GM21717 (cell line): ENCODE results near the gene CRYBB3.

Source experiments
- ATAC-seq: cut with Tn5 transposase; IDR thresholded peaks from one replicate; pipeline ENCODE4 v1.9.1; 2021; ENCODE audit warnings: mild to moderate bottlenecking, moderate library complexity; ENCODE audit not compliant: unreplicated experiment

Gene CRYBB3

GRCh38 chr22:25199731-25200520 is at the start of gene CRYBB3:
TSS of gene CRYBB3 (plus strand) at chr22:25199858. CDS start at chr22:25201397, 1,539 bp downstream.
- ATAC-seq: no peak

GRCh38 chr22:25153961-25154666 is 45.5 kb upstream of the CRYBB3 start:
- ATAC-seq: no peak

DNA sequence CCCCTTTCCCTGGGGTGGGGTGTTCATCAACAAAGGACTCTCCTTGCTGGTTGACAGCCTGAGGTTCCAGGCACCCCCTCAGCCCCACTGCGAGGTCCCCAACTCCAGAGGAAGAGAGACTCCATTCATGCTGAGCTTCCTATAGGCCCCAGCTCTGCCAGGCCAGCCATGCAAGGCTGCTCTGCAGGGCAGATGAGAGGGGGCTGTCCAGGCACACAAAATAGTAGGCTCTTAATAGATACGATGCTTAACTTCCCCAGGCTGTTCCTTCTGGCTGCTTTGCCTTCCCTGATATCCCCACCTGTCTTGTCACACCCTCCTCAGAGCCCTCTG is 45.0 kb upstream of the CRYBB3 start:
- ATAC-seq: no peak

GRCh38 chr22:25156736-25157135 is 42.9 kb upstream of the CRYBB3 start:
- no peak for ATAC-seq

DNA sequence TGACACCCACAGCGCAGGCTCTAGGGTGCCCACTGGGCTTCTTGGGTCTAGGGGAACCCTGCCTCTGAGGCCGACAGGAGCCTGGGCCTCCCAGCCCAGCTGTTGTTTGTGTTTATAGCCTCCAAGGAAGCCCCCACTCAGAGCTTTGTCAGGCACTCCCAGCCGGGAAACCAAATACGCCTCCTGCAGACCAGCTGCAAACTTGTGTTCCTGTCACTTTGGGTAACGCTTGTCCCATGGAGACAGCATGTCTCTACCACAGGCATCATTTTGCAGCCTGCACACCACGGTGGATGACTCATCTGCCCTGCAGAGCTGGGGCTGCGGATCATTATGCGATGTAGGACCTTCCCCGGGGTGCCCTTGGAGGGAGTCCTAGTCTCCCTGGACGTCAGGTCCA is 40.6 kb upstream of the CRYBB3 start:
- no peak for ATAC-seq

- no peak for ATAC-seq
Measured at GRCh38 chr22:25160120-25160996, 39.3 kb upstream of the CRYBB3 start.

GRCh38 chr22:25161017-25161915 is 38.4 kb upstream of the CRYBB3 start:
- ATAC-seq: no peak

DNA sequence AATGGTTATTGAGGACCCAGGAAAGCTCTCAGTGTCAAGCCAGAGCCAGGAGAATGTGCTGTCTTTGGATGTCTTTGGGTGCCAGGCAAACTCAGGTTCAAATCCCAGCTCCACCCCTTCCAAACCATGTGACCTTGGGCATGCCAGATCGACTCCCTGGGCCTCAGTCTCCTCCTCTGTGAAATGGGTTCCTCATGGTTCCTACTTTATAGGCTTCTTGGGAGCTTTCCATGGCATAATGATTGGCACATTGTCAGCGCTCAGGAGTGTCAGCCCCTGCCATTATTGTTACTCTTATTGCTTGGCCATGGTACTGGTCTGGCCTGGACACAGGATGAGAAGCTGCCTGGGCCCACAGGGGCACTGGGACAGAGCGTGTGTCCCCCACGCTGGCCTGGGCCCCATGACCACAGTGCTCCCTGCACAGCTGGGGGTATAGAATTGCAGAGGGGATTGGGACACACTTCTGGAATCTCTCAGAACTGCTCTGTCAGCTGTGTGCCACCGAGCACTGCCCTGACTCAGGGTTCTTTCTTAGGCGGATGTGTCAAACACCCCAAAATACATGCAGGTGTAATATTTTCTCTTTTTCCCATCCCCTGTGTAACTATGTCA is 37.6 kb upstream of the CRYBB3 start:
- ATAC-seq: no peak

DNA sequence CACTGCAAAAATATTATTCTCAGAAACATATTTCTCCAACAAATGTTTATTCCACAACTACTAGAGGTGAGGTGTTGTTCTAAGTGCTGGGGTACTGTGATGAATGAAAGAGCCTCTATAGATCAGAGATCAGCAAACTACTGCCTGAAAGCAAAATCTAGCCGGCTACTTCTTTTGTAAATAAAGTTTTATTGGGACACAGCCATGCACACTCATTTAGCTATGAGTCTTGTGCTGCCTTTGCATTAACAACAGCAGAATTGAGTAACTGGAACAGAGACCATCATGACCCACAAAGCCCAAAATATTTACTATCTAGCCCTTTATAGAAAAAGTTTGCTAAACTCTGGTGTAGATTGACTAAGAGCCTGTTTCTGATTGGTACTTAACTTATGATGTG is 37.1 kb upstream of the CRYBB3 start:
- no peak for ATAC-seq

GRCh38 chr22:25165785-25166184 is 33.9 kb upstream of the CRYBB3 start:
- ATAC-seq: no peak

GRCh38 chr22:25166266-25167040 is 33.2 kb upstream of the CRYBB3 start:
- no peak for ATAC-seq

GRCh38 chr22:25167082-25167481 is 32.6 kb upstream of the CRYBB3 start:
- no peak for ATAC-seq

GRCh38 chr22:25167834-25168601 is 31.6 kb upstream of the CRYBB3 start:
- ATAC-seq: no peak

- no peak for ATAC-seq
Measured at GRCh38 chr22:25169278-25170031, 30.2 kb upstream of the CRYBB3 start.

- no peak for ATAC-seq
Measured at GRCh38 chr22:25170426-25170980, 29.2 kb upstream of the CRYBB3 start.

DNA sequence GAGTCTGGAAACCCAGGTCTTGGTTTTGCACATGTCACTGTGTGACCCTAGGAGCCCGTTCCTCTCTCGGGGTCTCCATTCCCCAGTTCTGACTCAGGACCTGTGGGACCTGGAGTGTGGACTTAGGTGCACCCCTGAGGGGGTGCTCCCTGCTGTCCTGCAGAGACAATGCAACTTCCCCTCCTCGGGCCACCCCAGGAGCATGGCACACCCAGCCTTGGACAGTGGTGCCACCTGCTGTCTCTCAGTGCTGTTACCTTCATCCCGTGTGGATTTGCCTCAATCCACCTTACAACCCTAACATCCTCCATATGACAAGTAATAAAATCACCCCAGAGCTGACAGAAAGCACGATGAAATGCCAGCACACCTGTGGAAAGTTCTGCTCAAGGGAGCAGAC is 27.5 kb upstream of the CRYBB3 start:
- ATAC-seq: no peak

GRCh38 chr22:25174156-25174887 is 25.3 kb upstream of the CRYBB3 start:
- no peak for ATAC-seq
